Stimulated activated CD4-positive, alpha-beta T cell treated with anti-CD3 and anti-CD28 coated beads, Interleukin-15, amount 100 ng/mL, for 48 hours (primary cell): ENCODE data around the gene B4GALT6.

ENCODE experiments used
- DNase-seq, 2 donors: peaks; one replicate each; pipeline ENCODE4 v3.0.0-alpha.2; 2020; ENCODE audit warnings: low read depth in 2 of 2

The B4GALT6 gene

DNA sequence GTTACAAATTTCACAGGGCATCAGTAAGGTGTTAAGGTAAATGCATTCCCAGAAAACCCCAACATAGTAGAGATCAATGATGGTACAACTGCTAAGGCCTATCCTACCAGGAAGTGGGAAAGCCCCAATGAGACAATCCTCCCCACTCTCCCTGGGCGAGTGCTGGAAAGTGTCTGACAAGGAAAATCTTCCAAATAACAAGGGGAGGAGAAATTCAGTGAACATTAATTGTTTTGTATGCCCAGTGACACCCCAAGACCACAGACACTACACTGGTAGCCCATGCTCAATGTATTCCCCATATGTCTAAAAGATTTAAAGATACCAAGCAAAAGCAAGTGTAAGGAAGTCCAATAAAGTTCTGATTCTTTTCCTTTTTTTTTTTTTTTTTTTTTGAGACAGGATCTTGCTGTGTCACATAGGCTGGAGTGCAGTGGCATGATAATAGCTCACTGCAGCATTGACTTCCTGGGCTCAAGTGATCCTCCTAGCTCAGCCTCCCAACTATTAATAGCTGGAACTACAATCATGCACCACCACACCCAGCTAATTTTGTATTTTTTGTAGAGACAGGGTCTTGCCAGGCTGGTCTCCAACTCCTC lies 24.7 kb downstream of the B4GALT6 start:
- no peak for DNase-seq

DNA sequence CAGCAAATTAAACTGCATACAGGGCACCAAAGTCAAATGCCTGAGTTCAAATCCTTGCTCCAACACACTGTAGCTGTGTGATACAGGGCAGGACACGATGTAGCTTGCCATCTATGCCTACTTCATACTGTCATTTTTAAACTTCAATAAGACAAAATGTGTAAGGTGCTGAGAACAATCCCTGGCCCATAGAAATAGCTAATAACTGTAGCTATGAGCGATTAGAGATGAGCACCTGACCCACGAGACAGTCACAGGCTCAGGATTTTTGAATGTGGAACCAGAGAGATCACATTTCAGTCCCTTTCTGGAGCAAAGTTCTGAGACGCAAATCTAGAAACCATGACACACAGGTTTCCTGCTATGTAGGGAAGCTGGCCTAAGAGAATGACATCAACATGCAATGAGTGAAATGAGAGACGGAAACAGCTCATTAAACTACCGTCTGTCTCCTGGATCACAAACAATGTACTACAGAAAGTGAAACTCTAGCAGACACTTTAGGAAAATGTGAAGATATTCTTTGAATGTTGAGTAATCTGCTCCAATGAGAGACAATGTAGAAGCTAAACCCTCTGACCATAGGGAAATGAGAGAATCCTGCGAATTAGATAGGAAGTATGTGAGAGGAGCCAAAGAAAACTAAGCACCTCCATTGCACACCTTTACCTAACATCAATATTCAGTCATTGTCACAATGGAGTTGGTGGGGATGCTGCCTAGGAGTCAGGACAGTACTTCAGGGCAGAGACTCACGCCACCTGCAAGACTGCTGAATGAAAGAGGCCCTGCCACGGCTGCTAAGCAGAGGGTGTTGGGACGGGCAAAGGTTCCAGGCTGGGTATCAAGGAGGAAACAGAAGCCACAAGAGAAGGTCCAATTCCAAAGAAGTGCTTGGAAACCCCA lies 25.5 kb downstream of the B4GALT6 start:
- peak in 1 of 2 donors; percentile 9 for DNase-seq

DNA sequence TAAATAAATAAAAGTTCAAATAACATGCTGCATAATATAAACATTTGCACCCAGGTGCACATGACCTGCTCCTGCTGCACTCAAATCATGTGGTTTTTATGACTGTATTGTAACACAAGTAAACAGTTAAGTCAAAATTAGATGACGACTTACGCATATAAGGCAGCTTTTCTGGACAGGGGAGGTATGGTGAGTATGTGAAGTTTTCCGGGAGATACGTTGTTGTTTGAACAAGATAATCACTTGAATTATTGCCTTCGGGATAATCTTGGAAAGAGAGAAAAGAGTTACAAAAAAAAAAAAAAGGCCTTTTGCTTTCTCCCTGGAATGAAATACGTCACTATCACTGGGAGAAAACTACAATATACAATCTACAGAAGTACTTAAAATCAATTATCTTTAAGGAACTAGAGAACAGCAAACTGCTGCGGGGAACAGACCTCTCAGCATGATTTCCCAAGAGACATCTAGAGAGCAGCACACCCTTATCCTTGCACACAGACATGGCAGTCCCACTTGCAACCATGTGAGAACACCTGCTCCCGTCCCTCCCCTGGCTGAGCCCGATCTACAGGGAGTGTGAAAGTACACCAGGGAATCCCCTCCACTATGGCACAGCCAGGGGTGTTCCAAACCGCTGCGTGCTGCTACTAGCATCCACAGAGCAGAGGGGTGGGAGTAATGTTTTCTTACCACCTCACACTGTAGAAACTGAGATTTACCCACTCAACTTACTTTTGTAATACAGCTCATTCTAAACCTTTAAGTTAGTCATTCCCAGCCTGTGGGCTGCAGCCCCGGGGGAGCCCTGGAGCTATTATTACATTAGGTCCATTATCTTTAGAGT lies 26.3 kb downstream of the B4GALT6 start:
- peak; percentile 20 to 24 for DNase-seq

DNA sequence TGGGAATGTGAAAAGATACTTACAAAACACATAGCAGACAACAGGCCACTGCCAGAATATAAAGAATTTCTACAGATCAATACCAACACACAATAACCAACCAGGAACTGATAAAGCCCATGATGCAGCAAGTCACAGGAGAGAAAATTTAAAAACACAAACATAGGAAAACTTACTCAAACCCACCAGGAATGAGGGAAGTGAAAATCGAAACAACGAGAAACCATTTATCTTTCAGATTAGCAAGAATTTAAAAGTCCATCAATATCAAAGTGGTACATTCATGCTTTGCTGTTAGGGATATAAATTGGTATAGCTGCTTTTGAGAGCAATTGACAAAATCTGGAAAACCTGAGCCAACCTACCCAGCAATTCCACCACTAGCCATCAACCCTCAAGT lies 27.6 kb downstream of the B4GALT6 start:
- no peak for DNase-seq

DNA sequence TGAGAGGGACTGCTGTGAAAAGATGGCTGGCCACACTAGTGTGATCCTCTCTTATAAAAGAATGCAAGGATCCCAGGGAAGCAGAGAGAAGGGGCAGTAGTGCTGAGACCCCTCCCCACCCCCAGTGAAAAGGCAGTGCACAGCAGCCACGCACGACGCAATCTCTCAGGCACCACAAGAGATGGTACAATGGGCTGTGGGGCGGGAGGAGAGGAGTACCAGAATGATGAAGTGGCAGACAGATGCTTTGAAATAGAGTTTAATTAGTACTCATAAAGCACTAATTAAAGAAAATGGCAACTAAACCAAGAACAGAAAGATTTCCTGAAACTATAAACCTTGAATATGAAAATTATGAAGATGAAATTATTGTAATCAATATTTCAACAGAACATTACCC lies 29.0 kb downstream of the B4GALT6 start:
- no peak for DNase-seq

DNA sequence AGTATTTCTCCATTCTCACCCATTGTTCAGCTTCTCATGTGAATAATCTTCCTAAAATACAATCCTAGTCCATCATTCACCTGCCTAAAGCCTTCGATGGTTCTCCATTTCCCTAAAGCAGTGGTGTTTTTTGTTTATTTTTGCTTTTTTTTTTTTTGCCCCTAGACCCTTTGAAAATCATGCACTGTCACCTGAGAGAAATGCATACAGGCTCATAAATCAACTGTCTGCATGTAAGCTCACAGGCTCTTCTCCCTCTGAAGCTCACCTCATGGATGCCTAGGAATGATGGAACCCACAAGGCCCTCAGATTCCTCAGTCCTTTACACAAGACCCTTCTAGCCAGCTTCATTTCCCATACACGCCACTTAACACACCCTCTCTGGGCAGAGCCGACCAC lies 31.5 kb downstream of the B4GALT6 start:
- DNase-seq, result no peak

DNA sequence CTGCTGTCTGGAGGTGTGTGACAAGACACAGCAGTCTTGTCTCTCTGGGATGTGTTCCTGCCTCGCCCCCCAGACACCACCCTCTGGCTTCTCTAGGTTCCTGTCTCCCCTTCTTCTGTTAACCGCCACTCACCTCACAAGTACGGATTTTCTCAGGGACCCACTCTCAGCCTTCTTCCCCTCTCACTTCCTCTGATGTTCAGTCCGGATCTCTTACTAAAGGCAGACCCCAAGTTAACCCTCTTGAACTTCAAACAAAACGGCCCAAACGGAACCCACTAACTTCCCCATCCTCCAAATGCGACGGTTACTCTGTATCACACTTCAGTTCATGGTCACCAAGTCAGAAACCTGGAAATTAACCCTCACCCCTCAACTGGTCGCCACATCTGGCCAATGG lies 32.0 kb downstream of the B4GALT6 start:
- DNase-seq, result no peak

DNA sequence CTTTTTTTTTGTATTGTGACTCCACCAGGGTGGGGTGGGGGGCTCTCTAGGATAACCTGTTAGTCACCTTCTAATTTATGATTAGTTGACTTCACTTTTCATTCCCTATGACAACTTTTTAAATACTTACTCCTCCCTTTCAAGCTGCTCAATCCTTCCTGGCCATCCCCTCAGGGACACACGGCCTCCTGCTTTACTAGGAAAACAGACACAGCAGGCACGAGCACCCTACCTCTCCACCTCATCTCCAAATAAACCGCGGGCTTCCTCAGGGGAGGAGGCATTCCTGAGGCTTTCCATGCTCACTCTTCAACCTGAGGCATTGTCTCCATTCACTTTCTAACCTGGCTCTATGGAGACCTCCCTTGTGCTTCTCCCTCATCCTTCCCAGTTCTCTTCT lies 33.0 kb downstream of the B4GALT6 start:
- DNase-seq, result no peak

DNA sequence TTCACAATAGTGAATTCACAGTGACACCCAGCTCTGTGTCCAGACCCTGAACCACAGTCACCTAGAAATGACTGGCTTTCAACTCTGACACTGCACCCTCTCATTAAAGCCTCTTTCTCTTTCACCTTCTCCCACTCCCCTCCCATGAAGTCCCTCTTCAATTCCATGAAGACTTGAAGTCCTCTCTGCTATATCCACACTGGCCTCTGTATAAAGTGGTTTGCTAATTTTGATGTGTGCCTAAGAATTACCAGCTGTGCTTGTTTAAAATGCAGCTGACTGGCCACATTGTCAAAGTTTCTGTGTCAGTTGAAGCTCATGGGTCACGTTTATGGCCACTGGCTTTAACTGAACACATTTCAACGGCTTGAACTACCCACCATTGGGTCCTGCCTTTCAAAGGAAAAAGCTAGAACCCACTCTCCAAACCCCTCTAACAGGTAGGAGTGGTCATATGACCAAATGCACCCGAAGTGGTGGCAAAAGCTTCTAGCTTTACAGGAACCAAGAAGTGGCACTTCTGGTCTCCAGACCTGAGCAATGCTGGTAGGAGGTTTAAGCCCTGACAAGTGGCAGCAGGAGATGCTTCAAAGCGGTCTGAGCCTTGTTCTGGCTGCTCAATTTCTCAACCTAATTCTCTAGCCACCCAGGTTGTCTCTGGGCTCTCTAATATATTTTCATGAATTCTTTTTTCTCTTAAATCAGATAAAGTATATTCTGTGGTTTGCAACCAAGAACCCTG lies 34.2 kb downstream of the B4GALT6 start:
- DNase-seq, result no peak

DNA sequence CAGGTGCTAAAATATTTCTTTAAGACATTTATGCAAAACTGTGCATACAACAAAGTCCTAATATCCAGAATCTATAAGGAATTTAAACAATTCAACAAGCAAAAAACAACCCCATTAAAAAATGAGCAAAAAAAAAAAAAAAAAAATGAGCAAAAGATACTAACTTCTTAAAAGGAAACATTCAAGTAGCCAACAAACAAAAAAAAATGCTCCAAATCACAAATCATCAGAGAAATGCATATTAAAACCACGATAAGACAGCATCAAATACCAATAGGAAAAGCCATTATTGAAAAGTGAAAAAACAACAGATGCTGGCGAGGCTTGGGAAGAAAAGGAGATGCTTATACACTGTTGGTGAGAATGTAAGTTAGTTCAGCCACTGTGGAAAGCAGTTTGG lies 34.9 kb downstream of the B4GALT6 start:
- DNase-seq, result no peak

DNA sequence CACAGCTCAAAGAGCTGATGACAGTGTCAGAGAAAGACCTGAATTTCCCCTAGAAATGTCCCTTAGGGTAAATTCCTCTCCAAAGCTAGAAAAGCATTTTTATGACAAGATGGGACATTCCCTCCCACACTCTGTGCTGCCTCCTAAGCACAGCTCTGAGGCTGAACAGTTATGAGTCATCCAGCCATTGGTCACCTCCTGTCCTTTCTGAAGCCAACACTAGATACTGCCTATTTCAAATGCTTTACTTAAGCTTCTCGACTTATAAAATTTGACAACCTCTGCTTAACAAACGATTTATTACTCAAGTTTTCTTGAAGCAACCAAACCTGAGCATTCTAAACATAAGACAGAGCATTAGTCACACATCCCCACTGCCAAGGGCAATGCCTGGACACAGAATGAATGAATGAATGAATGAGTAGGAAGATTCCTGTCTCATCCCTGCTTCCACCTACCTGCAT lies 35.4 kb downstream of the B4GALT6 start:
- DNase-seq, result no peak

DNA sequence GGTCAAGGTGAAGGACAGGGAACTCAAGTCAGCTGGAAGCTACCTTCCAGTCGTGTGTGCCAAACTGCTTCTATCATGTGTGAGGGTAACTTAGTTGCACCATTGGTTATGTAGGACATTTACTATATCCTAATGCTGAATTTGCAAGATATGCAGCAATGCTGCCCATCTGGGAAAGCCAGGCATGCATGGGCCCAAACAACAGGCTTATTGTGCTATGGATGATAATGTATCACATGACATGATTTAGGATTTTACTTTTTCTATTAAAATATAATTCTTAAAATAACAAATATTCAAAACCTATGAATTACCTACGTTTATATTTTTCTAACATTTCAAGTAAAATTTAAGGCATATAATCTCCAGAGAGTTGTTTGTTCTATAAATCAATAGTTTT lies 35.9 kb downstream of the B4GALT6 start:
- no peak for DNase-seq

DNA sequence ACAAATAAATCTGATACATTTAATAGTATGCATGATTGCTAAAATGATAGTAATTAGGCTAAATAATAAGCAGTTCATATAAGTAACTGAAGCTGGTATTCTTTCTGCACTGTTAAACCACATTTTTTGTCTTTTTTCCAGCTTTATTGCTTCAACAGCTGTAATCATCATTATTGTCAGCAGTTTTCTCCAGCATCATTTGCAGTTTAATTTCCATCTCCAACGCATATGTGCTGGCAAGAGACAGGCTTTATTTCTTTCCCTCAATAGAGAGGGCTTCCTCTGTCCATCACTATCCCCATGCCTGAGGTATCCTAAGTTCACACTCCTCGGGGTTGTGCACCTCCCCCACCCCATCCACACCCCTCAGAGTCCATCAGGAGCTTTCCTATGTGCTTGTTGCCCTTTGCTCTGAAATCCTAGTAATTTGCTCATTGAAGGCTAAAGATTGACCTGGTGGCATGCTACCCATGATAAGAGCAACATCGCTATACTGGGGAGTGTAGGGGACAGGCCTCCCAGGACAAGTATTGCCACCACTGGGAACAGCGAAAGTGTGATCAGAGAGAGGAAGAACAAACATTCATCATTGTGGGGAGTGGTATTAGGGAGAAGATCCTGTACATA lies 37.1 kb downstream of the B4GALT6 start:
- no peak for DNase-seq

DNA sequence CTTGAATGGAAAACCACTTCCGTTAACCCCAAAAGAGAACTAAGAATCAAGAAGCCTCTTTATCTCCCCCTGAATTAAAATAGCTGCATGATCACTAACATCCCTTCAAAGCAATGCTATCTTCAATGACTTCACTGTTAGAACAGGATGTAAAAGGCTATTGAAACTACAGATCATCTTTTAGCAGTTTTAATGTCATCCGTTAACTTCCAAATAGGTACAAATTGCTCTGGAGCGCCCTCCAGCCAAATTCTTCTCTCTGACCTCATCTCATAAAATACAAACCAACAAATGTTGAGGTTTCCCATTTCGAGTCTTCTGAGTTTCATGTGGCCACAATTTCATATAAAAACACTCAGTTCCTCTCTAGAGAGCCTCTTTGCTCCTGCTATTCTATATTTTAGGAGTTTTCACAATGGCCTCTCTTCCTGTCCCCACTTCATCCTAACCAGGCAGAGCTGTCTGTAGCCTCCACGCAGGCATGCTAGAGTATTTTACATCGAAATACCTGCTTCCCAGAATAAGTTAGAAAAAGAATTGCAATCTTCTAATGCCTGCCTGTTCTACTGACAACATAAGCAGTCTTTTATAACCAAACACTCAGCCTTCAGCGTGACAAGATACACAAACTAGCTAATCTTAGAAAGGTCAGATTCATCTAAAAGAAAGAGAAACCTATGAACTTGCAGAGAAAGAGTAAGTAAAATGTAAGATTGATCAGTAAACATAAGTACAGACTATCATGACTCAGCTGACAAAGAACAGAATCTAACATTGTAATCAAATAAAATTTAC lies 37.9 kb downstream of the B4GALT6 start:
- no peak for DNase-seq

DNA sequence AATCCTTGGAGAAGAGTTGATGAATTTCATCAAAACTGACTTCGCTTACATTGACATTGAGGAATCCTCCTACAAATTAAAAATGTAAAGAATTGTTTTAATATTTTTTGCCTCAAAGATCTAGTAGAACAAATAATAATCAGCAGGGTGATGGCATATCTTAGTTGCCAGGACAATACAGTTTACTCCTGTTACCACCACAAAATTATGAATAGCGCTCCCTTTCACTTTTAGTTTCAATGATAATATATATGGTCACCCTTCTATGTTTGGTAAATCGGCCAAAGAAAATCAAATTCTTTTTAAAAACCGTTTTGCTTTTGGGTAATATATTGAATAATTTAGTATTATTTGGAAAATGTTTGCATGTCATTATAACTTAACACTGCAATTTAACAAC lies 39.0 kb downstream of the B4GALT6 start:
- no peak for DNase-seq

DNA sequence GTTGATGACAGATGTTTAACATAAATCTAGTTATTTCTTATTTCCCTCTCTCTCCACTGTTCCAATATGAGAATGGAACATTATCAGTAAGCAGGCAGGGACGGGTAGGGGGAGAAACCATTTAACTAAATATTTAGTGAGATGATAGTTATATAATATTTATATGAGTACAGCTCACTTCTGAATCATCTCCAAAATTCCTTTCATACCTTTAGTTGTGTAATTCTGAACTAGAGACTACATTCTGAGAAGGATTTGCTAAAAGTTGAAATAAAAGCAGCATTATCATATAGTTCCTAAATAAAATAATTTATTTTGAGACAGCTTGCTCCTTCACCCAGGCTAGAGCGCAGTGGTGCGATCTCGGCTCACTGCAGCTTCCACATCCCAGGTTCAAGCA lies 41.4 kb downstream of the B4GALT6 start:
- no peak for DNase-seq

DNA sequence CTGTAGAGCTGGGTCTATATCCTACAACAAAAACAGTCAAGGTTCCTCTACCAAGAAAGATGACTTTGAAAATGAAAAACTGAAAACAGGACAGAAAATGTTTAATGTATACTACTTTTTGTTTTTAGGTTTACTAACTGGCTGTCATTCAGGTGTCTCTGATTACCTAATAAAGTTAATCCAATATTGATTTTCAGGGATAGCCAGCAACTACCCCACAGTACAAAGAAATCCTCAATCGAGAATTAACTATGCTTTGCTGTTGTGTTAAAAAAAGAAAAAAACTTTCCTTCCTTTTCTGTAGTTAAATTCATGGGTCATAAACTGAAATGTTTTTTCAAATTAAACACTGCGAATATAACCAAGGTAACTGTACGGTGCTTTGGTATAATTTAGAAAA lies 46.9 kb downstream of the B4GALT6 start:
- DNase-seq, result no peak

DNA sequence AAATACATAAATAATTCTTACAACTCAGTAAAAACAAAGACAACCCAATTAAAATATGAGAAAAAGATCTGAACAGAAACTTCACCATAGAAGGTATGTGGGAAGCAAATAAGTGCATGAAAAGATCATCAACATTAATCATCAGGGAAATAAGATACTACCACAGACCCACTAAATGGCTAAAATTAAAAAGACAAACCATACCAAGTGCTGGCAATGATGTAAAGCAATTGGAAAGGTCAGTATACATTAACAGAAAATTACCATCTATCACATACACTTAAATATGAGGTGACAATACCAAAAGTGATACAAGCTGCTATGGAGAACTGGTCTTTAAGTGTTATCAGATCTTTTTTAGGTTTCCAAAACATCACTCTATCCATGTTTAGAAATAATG lies 48.0 kb downstream of the B4GALT6 start:
- DNase-seq, result no peak

DNA sequence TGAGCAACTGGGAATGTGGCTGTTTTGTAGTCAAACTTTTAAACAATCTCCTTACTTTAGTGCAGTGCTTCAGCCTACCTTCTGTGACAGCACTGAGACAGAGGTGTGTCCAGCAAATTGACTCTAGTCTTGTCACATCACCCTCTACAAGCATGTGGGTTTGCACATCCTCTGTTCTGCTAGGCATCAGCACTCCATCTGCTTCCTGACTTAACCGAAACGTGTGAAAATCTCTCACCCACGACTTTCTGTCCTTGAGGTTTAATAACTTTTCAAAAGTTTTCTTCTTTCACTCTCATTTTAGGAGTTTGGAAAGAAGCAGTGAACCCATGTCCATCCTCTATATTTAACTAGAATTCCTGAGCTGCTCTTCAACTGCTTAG lies 50.1 kb downstream of the B4GALT6 start:
- no peak for DNase-seq
